Effector memory CD8-positive, alpha-beta T cell (primary cell): ENCODE measurements around the gene SUMO1.

Source experiments
- ATAC-seq: fragments of 150-1000 bp; cut with Tn5 transposase; replicated peaks from 2 replicates; pipeline ENCODE4 v1.10.0; 2021; ENCODE audit warnings: mild to moderate bottlenecking, moderate library complexity
- DNase-seq, 3 experiments: peaks; one replicate each; pipeline ENCODE4 v3.0.0; 2021
- H3K27ac Mint-ChIP-seq, 2 donors: one replicate each; pipeline ENCODE4 v1.8.0; 2022; ENCODE audit warnings: mild to moderate bottlenecking in 2 of 2, mixed read lengths in 2 of 2, moderate library complexity in 2 of 2
- H3K27me3 Mint-ChIP-seq, 2 donors: one replicate each; pipeline ENCODE4 v1.8.0; 2022; ENCODE audit warnings: mixed read lengths in 2 of 2
- H3K36me3 Mint-ChIP-seq: one replicate; pipeline ENCODE4 v1.8.0; 2022; ENCODE audit warnings: mild to moderate bottlenecking, moderate library complexity, mixed read lengths; ENCODE audit not compliant: insufficient read depth
- H3K4me1 Mint-ChIP-seq, 2 donors: one replicate each; pipeline ENCODE4 v1.8.0; 2022; ENCODE audit warnings: low read depth in 2 of 2, mixed read lengths in 2 of 2
- H3K4me3 Mint-ChIP-seq, 2 donors: one replicate each; pipeline ENCODE4 v1.8.0; 2022; ENCODE audit warnings: mild to moderate bottlenecking in 2 of 2, mixed read lengths in 2 of 2, moderate library complexity in 2 of 2
- H3K9me3 Mint-ChIP-seq, 2 donors: one replicate each; pipeline ENCODE4 v1.8.0; 2022; ENCODE audit warnings: mixed read lengths in 2 of 2

Gene SUMO1

DNA sequence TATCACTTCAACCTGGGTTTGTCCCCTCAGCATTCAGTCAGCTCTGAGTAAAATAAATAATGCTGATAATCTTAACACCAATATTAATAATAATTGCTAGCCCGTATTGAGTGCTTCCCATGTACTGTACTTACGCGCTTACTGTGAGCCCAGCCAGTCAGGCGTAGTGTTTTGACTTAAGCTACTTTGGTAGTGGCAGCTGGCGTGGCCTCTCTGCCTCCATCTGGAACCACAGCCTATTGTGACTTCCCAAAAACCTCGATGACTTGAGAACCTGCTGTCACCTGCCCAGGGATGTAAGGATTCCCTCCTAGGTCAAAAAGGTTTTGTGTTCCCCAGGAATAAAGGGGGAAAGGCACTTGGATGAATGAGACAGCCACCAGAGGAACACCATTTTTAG, 53.2 kb downstream of the SUMO1 start:
- Mint-ChIP-seq H3K36me3 (no peaks in the 10 kb centered on the region), H3K27ac (no peak overlapping the region), H3K27me3 (peaks cover 32 to 52% of the 10 kb centered on the region in 2 donors), H3K9me3 (no peaks in the 10 kb centered on the region), H3K4me3 (no peak overlapping the region), H3K4me1 (no peaks in the 10 kb centered on the region)
- ATAC-seq (no peak), DNase-seq (no peak)

DNA sequence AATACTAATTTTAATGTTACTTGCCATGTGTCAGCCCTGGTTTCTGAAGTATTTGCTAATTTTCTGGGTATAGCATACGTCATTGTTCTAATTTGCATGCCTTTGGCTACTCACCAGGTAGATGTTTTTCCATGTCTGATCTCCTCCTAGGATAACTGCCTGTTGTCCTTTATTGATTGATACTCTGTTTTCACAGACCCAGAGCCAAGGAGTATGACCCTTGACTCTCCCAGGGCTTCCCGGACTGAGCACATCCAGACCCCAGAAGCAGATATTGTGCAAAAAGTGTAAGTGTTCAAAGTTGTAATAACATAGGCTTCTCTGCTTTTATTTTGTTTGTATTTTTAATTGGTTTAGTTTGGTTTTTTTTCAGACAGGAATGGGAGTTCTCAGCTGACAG, 53.8 kb downstream of the SUMO1 start:
- no peak overlapping the region for H3K4me3 Mint-ChIP-seq
- peaks cover 26 to 49% of the 10 kb centered on the region in 2 donors for H3K27me3 Mint-ChIP-seq
- ATAC-seq (no peak), DNase-seq (no peak)
- H3K9me3 Mint-ChIP-seq = no peaks in the 10 kb centered on the region
- H3K36me3 Mint-ChIP-seq = no peaks in the 10 kb centered on the region
- no peaks in the 10 kb centered on the region for H3K4me1 Mint-ChIP-seq
- H3K27ac Mint-ChIP-seq = no peak overlapping the region

DNA sequence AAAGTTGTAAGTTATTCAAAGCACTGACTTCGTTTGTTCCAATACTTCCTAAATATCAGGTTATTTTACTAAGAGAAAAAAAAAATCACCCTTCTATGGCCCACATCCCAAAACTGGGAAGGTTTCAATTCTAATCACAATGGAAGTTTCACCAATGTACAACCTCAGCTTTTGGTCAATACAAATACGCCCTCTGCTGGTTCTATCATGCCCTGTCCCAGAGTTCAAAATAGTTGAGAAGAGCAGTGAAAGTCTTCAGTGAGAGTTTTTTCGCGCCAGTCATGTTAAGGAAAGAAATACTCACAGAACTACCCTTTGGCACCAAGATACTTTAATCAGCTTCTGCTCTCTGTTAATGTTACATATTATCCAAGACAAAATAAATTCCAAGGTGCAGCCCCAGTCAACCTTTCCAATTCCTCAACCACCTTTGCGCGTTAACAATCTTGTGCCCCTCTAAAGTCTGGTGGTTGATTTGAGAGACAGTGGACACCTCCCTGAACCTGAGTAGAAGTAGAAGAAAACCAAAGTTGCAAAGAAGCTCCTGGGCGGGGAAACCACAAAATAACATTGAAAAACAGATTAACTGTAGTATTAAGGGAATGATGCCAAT, 59.9 kb downstream of the SUMO1 start:
- ATAC-seq = peak; percentile 61
- DNase-seq = peak; percentile 39 to 58 (median 44)
- H3K36me3 Mint-ChIP-seq = no peaks in the 10 kb centered on the region
- H3K27me3 Mint-ChIP-seq = peaks cover under 1 to 17% of the 10 kb centered on the region in 2 donors
- H3K27ac Mint-ChIP-seq = no peak overlapping the region
- no peaks in the 10 kb centered on the region for H3K9me3 Mint-ChIP-seq
- no peaks in the 10 kb centered on the region for H3K4me1 Mint-ChIP-seq
- H3K4me3 Mint-ChIP-seq = no peak overlapping the region

DNA sequence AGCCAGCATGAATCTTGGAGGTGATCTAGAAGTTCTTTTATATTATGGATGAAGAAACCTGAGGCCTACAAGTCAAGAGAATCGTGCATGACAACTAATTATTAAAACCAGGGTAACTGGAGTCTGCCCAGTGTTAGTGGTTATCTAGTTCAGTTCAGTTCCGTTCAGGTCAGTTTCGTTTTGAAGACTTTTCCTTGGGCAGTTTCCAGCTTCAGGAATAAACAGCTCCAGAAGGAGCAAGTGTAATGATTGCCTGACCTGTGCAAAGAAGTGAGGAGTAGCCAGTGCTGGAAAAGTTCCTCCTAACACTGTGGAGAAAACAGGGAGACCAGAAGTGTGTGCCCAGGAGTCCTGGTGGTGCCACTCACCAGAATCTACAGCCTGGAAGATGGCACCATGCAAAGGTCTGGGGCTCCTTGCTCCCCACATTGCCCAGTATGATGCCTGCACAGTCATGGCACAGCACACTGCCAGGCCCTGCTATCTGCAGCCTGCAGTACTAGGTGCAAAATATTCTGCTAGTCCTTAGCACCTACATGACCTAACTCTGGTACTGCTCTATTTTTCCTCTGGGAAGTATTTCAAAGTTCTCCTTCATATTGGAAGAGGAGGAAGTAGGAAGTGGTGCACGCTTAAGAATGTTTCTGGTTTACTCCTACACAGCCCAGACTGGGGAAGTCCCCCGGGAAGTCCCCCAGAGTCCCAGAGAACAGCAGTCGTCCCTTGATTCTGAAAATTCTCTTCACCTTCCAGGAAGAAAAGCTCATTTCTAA, 65.8 kb downstream of the SUMO1 start:
- no peak for ATAC-seq
- DNase-seq = no peak
- H3K36me3 Mint-ChIP-seq = no peaks in the 10 kb centered on the region
- peaks cover 0 to 19% of the 10 kb centered on the region in 2 donors for H3K27me3 Mint-ChIP-seq
- H3K9me3 Mint-ChIP-seq = no peaks in the 10 kb centered on the region
- peak overlapping the region in 1 of 2 donors; percentile 60 for H3K27ac Mint-ChIP-seq
- no peak overlapping the region for H3K4me3 Mint-ChIP-seq
- H3K4me1 Mint-ChIP-seq = peaks cover 3 to 4% of the 10 kb centered on the region in 2 donors

DNA sequence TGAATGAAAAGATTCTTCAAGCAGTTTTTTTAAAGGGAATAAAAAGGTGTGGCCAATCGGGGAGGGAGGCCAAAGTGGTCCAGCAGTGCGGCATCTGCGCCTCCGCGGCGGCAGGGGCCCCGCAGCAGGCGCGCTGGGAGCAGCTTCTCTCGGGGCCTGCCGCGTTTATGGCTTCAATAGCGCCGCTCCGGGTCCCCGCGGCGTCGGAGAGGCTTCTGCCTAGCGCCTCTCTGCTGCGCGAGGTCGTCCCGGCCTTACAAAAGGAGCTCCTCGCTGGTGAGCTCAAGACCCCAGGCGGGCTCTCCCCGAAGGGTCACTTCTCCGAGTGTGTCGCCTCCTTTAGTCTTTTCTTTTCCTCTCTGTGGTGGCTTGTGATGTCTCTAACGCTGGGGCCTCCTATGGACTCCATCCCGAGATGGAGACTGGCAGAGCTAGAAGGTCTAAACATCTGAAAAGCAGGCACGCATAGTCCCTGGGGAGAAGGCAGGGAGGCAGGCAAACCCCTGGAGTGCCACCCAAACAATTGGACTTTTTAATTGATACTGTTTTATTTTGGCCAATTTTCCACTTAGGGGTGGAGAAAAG, 67.1 kb downstream of the SUMO1 start:
- peaks cover 0 to 19% of the 10 kb centered on the region in 2 donors for H3K27me3 Mint-ChIP-seq
- peaks cover 3 to 4% of the 10 kb centered on the region in 2 donors for H3K4me1 Mint-ChIP-seq
- H3K4me3 Mint-ChIP-seq = no peak overlapping the region
- no peak overlapping the region for H3K27ac Mint-ChIP-seq
- no peaks in the 10 kb centered on the region for H3K9me3 Mint-ChIP-seq
- ATAC-seq = no peak
- H3K36me3 Mint-ChIP-seq = no peaks in the 10 kb centered on the region
- DNase-seq = no peak

DNA sequence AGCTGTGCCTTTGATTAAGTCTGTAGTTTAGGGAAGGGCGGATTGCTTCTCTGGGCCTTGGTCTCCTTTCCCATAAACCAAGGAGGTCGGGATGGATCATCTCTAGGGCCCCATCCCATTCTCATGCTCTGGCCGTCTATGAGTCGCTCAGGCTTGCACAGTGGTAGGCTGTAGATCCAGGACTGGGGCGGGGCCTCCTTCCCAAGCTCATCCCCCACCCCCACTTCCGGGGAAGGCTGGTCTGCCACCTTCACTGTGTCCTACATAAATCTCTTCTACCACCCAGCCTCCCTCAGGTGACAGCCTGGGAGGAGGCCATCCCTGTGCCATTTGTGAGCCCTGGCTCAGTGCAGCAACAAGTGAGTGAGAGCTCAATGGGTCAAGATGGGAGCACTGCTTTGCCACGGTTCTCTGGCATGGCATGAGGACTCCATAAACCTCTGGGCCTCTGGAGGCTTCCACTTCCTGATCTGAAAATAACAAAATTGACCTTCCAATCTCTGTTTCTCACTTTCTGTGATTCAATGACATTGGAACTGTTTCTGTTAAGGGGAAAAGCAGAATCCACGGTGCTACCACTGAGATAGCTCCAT, 68.5 kb downstream of the SUMO1 start:
- ATAC-seq (no peak), DNase-seq (no peak)
- Mint-ChIP-seq H3K4me3 (no peak overlapping the region), H3K4me1 (peaks cover 3 to 4% of the 10 kb centered on the region in 2 donors), H3K27me3 (peaks cover 0 to 19% of the 10 kb centered on the region in 2 donors), H3K36me3 (no peaks in the 10 kb centered on the region), H3K27ac (no peak overlapping the region), H3K9me3 (no peaks in the 10 kb centered on the region)

DNA sequence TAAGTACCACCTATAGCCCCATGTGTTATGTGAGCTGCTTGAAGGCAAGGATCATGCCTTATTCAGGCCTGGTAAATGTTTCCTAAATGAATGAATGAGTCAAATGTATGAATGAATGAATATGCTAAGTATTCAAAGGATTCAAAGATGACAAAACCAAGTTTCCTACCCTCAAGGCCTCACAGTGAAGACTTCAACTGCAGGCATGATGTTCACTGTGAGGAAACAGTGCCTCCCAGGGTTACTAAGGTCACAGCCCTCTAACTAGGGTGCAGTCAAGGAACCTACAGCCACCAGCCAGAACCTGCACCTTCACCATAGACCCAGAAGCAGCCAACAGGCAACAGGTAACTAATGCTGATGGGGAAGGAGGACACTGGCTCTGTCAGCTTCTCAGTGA, 69.3 kb downstream of the SUMO1 start:
- H3K9me3 Mint-ChIP-seq = no peaks in the 10 kb centered on the region
- H3K36me3 Mint-ChIP-seq = no peaks in the 10 kb centered on the region
- no peak overlapping the region for H3K27ac Mint-ChIP-seq
- ATAC-seq = no peak
- DNase-seq = no peak
- H3K4me3 Mint-ChIP-seq = no peak overlapping the region
- peaks cover 0 to 19% of the 10 kb centered on the region in 2 donors for H3K27me3 Mint-ChIP-seq
- H3K4me1 Mint-ChIP-seq = peaks cover 3 to 4% of the 10 kb centered on the region in 2 donors

DNA sequence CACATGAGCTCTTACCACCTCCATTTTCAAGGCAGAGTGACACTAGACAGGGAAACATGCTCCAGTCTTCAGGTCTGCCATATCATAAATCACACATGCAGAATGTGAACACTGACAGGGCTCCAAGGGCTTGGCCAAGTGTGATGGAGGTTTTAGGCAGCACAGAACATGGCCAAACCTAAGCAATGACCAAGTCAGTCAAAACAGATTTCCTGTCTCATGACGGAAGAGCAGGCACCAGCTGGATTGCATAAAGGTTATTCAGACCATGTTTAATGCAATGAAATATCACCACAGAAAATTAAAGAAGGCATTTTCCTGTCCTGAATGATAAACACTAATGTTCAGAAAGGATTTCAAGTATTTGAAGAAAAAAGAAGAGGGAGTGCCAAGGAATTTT, 72.5 kb downstream of the SUMO1 start:
- Mint-ChIP-seq H3K36me3 (no peaks in the 10 kb centered on the region), H3K9me3 (no peaks in the 10 kb centered on the region), H3K4me3 (no peak overlapping the region), H3K27me3 (peaks cover 0 to 14% of the 10 kb centered on the region in 2 donors), H3K27ac (no peak overlapping the region), H3K4me1 (no peaks in the 10 kb centered on the region)
- DNase-seq = no peak
- ATAC-seq = no peak

DNA sequence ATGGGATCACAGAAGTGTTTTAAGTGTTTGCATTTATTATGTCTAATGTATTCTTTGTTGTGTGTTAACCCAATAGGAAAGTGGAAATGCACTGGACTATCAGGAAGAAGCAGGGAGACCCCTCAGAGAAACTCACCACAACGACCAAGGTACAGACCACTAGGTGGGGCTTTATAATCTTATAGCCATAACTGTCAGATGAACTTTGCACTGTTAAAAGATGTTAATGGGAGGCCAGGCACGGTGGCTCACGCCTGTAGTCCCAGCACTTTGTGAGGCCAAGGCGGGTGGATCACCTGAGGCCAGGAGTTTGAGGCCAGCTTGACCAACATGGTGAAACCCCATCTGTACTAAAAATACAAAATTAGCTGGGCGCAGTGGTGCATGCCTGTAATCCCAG, 73.2 kb downstream of the SUMO1 start:
- Mint-ChIP-seq H3K27ac (no peak overlapping the region), H3K9me3 (no peaks in the 10 kb centered on the region), H3K36me3 (no peaks in the 10 kb centered on the region), H3K27me3 (peaks cover 0 to 6% of the 10 kb centered on the region in 2 donors), H3K4me3 (no peak overlapping the region), H3K4me1 (no peaks in the 10 kb centered on the region)
- DNase-seq (no peak), ATAC-seq (no peak)

DNA sequence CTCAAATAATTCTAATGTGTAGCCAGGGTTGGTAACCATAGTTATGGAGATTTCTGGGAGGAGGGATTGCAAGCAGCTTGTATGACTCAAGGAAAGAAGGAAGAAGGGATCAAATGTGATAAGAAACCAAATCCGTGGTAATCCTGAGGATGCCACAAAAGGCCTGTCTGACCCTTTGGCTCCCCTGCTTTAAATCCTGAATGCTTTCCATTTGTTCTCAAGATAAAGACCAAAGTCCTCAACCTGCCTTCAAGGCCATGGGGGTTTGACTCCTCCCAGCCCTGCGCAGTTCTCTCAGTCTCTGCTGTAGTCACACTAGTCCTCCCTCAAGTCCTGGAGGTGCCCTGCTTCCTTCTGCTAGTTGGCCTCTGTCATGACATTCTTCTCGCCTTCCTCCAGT, 74.0 kb downstream of the SUMO1 start:
- Mint-ChIP-seq H3K4me1 (no peaks in the 10 kb centered on the region), H3K4me3 (no peak overlapping the region), H3K36me3 (no peaks in the 10 kb centered on the region), H3K9me3 (no peaks in the 10 kb centered on the region), H3K27me3 (no peaks in the 10 kb centered on the region), H3K27ac (no peak overlapping the region)
- no peak for ATAC-seq
- no peak for DNase-seq

DNA sequence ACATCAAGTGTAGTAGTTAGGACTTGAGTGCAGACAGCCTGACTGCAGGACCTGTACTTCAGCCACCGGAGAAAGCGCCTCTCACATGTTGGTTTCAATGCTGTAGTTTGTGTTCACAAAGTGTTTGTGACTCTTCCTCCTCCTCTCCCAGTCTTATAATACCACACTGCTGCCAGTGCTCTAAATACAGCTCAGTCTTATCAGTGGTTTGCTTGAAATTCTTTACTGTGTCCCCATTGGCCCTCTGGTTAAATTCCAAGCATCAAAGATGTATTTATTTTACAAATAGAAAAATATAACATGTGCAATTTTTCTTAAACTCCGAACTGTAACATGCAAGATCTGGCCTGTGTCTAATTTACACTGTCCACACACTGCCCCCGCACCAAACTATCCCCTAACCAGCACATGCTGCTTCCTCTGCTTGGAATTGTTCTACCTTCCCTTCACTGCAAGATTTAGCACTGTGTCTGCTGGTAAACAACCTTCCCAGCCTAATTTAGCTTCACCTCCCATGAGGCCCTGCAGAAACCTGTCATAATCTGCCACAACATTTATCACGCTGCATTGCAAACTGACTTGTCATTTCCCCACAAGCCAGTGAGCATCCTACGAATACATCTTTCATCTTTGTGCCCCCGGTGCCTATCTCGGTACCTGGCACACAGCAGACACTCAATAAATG, 77.1 kb downstream of the SUMO1 start:
- H3K27me3 Mint-ChIP-seq = peaks cover 5 to 18% of the 10 kb centered on the region in 2 donors
- H3K9me3 Mint-ChIP-seq = no peaks in the 10 kb centered on the region
- H3K4me3 Mint-ChIP-seq = no peak overlapping the region
- ATAC-seq (no peak), DNase-seq (no peak)
- H3K36me3 Mint-ChIP-seq = no peaks in the 10 kb centered on the region
- H3K4me1 Mint-ChIP-seq = no peaks in the 10 kb centered on the region
- H3K27ac Mint-ChIP-seq = no peak overlapping the region

DNA sequence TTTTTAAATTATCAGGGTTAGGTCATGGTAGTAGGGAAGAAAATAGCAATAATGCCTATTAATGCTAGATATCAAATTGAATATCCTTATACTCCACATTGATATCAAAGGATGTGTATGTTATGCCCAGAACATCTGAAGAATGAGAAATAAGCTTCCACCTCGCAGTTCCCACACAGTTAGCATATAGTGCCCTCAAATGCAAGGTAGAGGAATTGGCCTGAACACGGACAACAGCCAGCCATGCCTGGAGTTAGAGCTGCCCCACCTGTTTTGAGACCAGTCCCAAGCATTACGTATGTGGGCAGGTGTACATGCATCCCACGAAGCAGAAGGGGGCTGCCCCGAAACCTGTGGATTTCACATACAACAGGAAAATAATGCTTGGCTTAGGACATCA, 79.6 kb downstream of the SUMO1 start:
- Mint-ChIP-seq H3K27ac (no peak overlapping the region), H3K27me3 (peaks cover 17 to 38% of the 10 kb centered on the region in 2 donors), H3K4me1 (no peaks in the 10 kb centered on the region), H3K9me3 (no peaks in the 10 kb centered on the region), H3K36me3 (no peaks in the 10 kb centered on the region), H3K4me3 (no peak overlapping the region)
- no peak for DNase-seq
- ATAC-seq = no peak

DNA sequence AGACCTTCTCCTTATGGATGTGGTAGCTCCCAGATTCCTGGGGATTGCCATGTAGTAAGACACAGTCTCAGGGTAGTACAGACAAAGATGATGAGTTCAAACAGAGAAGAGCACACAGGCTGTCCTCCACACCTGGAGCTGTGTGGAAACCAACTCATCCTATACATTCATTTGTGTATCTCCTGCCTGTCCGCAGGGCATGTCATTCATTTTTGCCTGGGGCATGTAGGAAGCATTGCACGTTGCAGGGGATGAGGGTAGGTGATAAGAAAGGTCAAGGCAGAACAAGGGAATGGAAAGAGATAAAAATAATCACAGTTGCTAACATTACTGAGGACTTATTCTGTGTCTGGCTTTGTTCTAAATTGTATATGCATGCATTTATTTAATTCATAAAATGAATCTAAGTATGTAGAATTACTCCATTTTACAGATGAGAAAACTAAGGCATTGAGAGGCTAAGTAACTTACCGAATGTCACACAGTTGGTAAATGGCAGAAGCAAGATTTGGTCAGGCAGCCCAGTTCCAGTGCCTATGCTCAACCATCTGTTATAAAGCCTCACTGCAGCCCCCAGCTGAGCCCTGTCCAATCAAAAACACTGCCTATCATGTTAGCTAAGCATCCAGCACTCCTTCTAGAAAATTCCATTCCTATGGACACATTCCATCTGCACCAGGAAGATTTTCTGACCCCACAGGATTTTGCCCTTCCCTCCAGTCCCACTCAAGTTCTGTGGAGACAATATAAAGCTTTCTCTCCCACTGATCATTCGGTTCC, 81.0 kb downstream of the SUMO1 start:
- no peak for ATAC-seq
- no peaks in the 10 kb centered on the region for H3K9me3 Mint-ChIP-seq
- no peaks in the 10 kb centered on the region for H3K4me1 Mint-ChIP-seq
- no peaks in the 10 kb centered on the region for H3K36me3 Mint-ChIP-seq
- H3K27me3 Mint-ChIP-seq = peaks cover 25 to 42% of the 10 kb centered on the region in 2 donors
- DNase-seq = no peak
- H3K4me3 Mint-ChIP-seq = no peak overlapping the region
- no peak overlapping the region for H3K27ac Mint-ChIP-seq
